Measurements from ENCODE around the gene TUBA1A.
"Not testable (repeated sequence)": the region's sequence is repeated elsewhere in the genome, so short reads cannot be mapped to it uniquely, and the experiment has no call there.

The TUBA1A gene

GRCh38 chr12:49223122-49223521 lies 34.2 kb upstream of the TUBA1A start:
- Histone ChIP-seq H3K4me3 (ENCODE audit: low read length) (no peak overlapping the region), H3K9me3 (ENCODE audit: control insufficient read depth, low read length) (no peaks in the 10 kb centered on the region), H3K27me3 (ENCODE audit: control insufficient read depth, insufficient read depth, low read length) (no peaks in the 10 kb centered on the region), H3K36me3 (ENCODE audit: control insufficient read depth, insufficient read depth, low read length) (no peaks in the 10 kb centered on the region), H3K9ac (ENCODE audit: low read length) (no peak overlapping the region), H3K4me1 (ENCODE audit: control insufficient read depth, insufficient read depth, low read length) (peaks cover 4% of the 10 kb centered on the region)

DNA sequence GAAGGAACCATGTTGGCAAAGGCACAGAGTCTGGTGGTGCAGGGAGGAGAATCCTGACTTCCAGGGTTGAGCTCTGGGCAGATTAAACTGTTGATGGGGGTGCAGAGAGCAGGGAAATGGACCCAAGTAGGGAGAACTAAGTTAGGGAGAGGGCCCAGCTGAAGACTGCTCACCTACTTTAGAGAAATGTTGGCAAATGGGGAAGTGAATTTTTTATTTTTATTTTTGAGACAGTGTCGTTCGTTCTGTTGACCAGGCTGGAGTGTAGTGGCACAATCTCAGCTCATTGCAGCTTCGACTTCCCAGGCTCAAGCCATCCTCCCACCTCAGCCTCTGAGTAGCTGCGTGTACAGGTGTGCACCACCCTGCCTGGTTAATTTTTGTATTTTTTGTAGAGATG lies 32.1 kb upstream of the TUBA1A start:
- Histone ChIP-seq H3K4me3 (ENCODE audit: low read length) (no peak overlapping the region), H3K9me3 (ENCODE audit: control insufficient read depth, low read length) (no peaks in the 10 kb centered on the region), H3K27me3 (ENCODE audit: control insufficient read depth, insufficient read depth, low read length) (no peaks in the 10 kb centered on the region), H3K36me3 (ENCODE audit: control insufficient read depth, insufficient read depth, low read length) (no peaks in the 10 kb centered on the region), H3K9ac (ENCODE audit: low read length) (no peak overlapping the region), H3K4me1 (ENCODE audit: control insufficient read depth, insufficient read depth, low read length) (peaks cover 4% of the 10 kb centered on the region)

- Histone ChIP-seq H3K9me3 (ENCODE audit: control insufficient read depth, low read length) (no peaks in the 10 kb centered on the region), H3K27me3 (ENCODE audit: control insufficient read depth, insufficient read depth, low read length) (no peaks in the 10 kb centered on the region), H3K9ac (ENCODE audit: low read length) (no peak overlapping the region), H3K4me1 (ENCODE audit: control insufficient read depth, insufficient read depth, low read length) (peaks cover 6% of the 10 kb centered on the region), H3K36me3 (ENCODE audit: control insufficient read depth, insufficient read depth, low read length) (no peaks in the 10 kb centered on the region), H3K4me3 (ENCODE audit: low read length) (no peak overlapping the region)
These were observed 30.6 kb upstream of the TUBA1A start for GRCh38 chr12:49219417-49220026.

DNA sequence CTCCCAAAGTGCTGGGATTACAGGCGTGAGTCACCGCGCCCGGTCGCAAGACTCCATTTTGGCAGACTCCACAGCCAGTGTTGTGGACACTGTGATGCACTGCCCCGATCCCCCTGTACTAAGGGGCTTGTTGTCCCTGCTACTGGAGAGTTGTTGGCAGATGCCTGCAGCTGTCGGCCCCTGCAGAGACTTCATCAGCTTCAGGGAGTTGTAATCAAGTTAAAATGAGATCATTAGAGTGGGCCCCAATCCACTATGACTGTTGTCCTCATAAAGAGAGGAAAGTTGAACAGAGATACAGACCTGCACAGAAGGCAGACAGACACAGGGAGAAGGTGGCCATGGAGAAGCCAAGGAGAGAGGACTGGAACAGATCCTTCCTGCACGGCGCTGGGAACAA lies 23.7 kb upstream of the TUBA1A start:
- Histone ChIP-seq H3K36me3 (ENCODE audit: control insufficient read depth, insufficient read depth, low read length) (no peaks in the 10 kb centered on the region), H3K4me3 (ENCODE audit: low read length) (no peak overlapping the region), H3K4me1 (ENCODE audit: control insufficient read depth, insufficient read depth, low read length) (peaks cover 6% of the 10 kb centered on the region), H3K27me3 (ENCODE audit: control insufficient read depth, insufficient read depth, low read length) (no peaks in the 10 kb centered on the region), H3K9ac (ENCODE audit: low read length) (no peak overlapping the region), H3K9me3 (ENCODE audit: control insufficient read depth, low read length) (no peaks in the 10 kb centered on the region)

GRCh38 chr12:49210703-49211102 lies 21.8 kb upstream of the TUBA1A start:
- not testable (repeated sequence) for H3K9me3 ChIP-seq (ENCODE audit: control insufficient read depth, low read length); H3K4me3 ChIP-seq (ENCODE audit: low read length); H3K36me3 ChIP-seq (ENCODE audit: control insufficient read depth, insufficient read depth, low read length)

DNA sequence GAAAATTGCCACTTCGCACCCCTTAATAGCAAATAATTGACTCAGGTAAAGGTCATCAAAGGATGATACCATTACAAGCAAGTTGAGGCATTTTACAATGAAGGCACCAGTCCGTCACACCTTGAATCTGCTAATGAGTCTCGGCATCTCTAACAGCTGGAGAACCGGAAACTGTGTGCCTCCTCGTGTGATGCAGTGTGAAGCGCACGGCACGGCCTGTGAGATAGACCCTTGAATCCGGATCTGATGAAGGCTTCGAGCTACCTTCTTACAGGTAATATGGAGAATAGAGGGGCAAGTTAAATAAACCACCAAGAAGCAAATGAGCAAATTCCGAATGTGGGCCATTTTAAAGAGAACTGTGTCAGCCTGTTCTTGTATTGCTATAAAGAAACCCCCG lies 19.8 kb upstream of the TUBA1A start:
- Histone ChIP-seq H3K4me3 (ENCODE audit: low read length) (no peak overlapping the region), H3K27me3 (ENCODE audit: control insufficient read depth, insufficient read depth, low read length) (no peaks in the 10 kb centered on the region), H3K9ac (ENCODE audit: low read length) (no peak overlapping the region), H3K36me3 (ENCODE audit: control insufficient read depth, insufficient read depth, low read length) (no peaks in the 10 kb centered on the region), H3K9me3 (ENCODE audit: control insufficient read depth, low read length) (no peaks in the 10 kb centered on the region), H3K4me1 (ENCODE audit: control insufficient read depth, insufficient read depth, low read length) (no peaks in the 10 kb centered on the region)

More at GRCh38 chr12:49210703-49211102, 21.8 kb upstream of the TUBA1A start:
- not testable (repeated sequence) for H3K27me3 ChIP-seq (ENCODE audit: control insufficient read depth, insufficient read depth, low read length); H3K9ac ChIP-seq (ENCODE audit: low read length); H3K4me1 ChIP-seq (ENCODE audit: control insufficient read depth, insufficient read depth, low read length)

DNA sequence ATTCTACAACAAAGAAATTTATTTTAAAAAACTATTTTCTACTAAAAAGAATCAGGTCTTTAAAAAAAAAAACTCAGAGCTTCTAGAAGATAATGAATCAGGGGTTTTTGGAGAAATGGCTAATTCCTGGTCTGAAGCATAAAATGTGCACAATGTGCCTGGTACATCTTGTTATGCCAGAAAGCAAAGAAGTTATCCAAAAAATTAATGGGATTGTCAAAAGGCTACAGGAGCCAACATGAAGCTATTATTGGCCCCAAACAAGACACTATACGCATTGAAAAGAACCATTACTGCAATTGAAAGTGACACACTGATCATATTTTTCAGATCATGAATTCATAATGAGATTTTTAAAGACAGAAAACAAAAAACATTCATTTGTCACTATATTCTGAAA lies 19.3 kb upstream of the TUBA1A start:
- Histone ChIP-seq H3K27me3 (ENCODE audit: control insufficient read depth, insufficient read depth, low read length) (no peaks in the 10 kb centered on the region), H3K9ac (ENCODE audit: low read length) (no peak overlapping the region), H3K36me3 (ENCODE audit: control insufficient read depth, insufficient read depth, low read length) (no peaks in the 10 kb centered on the region), H3K4me1 (ENCODE audit: control insufficient read depth, insufficient read depth, low read length) (no peaks in the 10 kb centered on the region), H3K4me3 (ENCODE audit: low read length) (no peak overlapping the region), H3K9me3 (ENCODE audit: control insufficient read depth, low read length) (no peaks in the 10 kb centered on the region)

DNA sequence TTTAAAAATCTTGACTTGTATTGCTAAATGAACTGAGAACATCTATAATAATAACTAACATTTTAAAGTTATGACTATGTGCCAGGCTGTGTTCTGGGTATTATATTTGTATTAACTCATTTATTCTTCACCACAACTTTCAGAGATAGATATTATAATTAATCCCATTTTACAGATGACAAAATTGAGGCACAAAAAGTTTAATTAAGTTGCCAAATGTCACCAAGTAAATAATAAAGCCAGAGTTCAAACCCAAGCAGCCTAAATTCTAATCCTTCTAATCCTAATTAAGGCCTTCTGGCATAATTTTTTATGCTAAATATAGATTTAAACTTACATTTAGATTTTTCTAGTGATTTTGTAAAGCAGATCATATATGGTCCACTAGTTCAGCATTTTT lies 17.5 kb upstream of the TUBA1A start:
- Histone ChIP-seq H3K27me3 (ENCODE audit: control insufficient read depth, insufficient read depth, low read length) (no peaks in the 10 kb centered on the region), H3K4me3 (ENCODE audit: low read length) (no peak overlapping the region), H3K9me3 (ENCODE audit: control insufficient read depth, low read length) (no peaks in the 10 kb centered on the region), H3K4me1 (ENCODE audit: control insufficient read depth, insufficient read depth, low read length) (peaks cover 8% of the 10 kb centered on the region), H3K9ac (ENCODE audit: low read length) (no peak overlapping the region), H3K36me3 (ENCODE audit: control insufficient read depth, insufficient read depth, low read length) (no peaks in the 10 kb centered on the region)

DNA sequence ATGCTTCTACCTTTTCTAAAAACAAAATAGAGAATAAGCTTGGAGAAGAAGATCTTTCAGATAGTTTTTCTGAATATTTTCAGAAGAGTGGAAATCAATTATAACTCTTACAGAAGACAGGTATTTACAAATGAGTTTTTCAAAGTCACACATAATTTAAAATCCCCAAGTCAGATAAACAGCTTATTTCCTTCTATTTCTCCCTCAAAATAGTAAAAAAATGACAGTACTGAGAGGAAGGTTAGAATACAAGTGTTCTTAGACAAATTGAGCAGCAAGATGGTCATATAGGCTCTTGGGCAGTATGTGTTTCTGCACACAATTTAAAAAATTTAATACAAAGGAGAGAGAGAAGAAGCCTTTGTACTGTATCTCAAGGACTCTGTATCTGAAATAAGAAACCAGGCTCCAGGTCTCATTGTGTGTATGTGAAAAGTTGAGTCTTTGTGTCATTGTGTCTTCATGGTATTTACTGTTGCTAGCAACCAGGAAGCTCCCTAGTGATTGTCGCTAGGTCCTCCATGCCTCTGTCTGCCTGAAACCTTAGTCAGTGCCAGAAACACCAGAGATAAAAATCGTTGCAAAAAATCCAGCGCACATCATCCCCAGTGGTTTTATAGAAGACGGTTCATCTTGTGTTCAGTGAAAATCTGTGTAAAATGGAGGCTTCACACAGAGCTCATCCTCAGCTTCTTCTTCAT lies 12.9 kb upstream of the TUBA1A start:
- Histone ChIP-seq H3K4me1 (ENCODE audit: control insufficient read depth, insufficient read depth, low read length) (peaks cover 14% of the 10 kb centered on the region), H3K36me3 (ENCODE audit: control insufficient read depth, insufficient read depth, low read length) (no peaks in the 10 kb centered on the region), H3K9ac (ENCODE audit: low read length) (no peak overlapping the region), H3K27me3 (ENCODE audit: control insufficient read depth, insufficient read depth, low read length) (no peaks in the 10 kb centered on the region), H3K9me3 (ENCODE audit: control insufficient read depth, low read length) (no peaks in the 10 kb centered on the region), H3K4me3 (ENCODE audit: low read length) (no peak overlapping the region)

GRCh38 chr12:49200919-49201594 lies 12.2 kb upstream of the TUBA1A start:
- H3K9me3 ChIP-seq (ENCODE audit: control insufficient read depth, low read length) = no peaks in the 10 kb centered on the region
- H3K4me3 ChIP-seq (ENCODE audit: low read length) = no peak overlapping the region
- H3K27me3 ChIP-seq (ENCODE audit: control insufficient read depth, insufficient read depth, low read length) = no peaks in the 10 kb centered on the region
- H3K9ac ChIP-seq (ENCODE audit: low read length) = no peak overlapping the region
- peaks cover 14% of the 10 kb centered on the region for H3K4me1 ChIP-seq (ENCODE audit: control insufficient read depth, insufficient read depth, low read length)
- no peaks in the 10 kb centered on the region for H3K36me3 ChIP-seq (ENCODE audit: control insufficient read depth, insufficient read depth, low read length)

GRCh38 chr12:49198431-49199155 lies 9.7 kb upstream of the TUBA1A start:
- Histone ChIP-seq H3K9me3 (ENCODE audit: control insufficient read depth, low read length) (no peaks in the 10 kb centered on the region), H3K4me3 (ENCODE audit: low read length) (no peak overlapping the region), H3K4me1 (ENCODE audit: control insufficient read depth, insufficient read depth, low read length) (peaks cover 14% of the 10 kb centered on the region), H3K36me3 (ENCODE audit: control insufficient read depth, insufficient read depth, low read length) (no peaks in the 10 kb centered on the region), H3K27me3 (ENCODE audit: control insufficient read depth, insufficient read depth, low read length) (no peaks in the 10 kb centered on the region), H3K9ac (ENCODE audit: low read length) (no peak overlapping the region)

- Histone ChIP-seq H3K36me3 (ENCODE audit: control insufficient read depth, insufficient read depth, low read length) (no peaks in the 10 kb centered on the region), H3K4me1 (ENCODE audit: control insufficient read depth, insufficient read depth, low read length) (peaks cover 14% of the 10 kb centered on the region), H3K27me3 (ENCODE audit: control insufficient read depth, insufficient read depth, low read length) (no peaks in the 10 kb centered on the region)
These were observed 8.4 kb upstream of the TUBA1A start for GRCh38 chr12:49197256-49197655.

More at GRCh38 chr12:49197256-49197655, 8.4 kb upstream of the TUBA1A start:
- no peak overlapping the region for H3K9ac ChIP-seq (ENCODE audit: low read length)
- H3K4me3 ChIP-seq (ENCODE audit: low read length) = no peak overlapping the region
- H3K9me3 ChIP-seq (ENCODE audit: control insufficient read depth, low read length) = no peaks in the 10 kb centered on the region

Data from mucosa of stomach (tissue), 1 donor.